Measurements from ENCODE around the gene COPG1.

- TF ChIP-seq EZH2 (IDR thresholded peaks at IDR 0.05) (no peak), POLR2AphosphoS5 (IDR thresholded peaks at IDR 0.05; ENCODE audit: borderline replicate concordance, low read depth, low read length) (no peak), FOXP2 (optimal IDR thresholded peaks at IDR 0.05; ENCODE audit: control extremely low read depth, extremely low read length, insufficient read depth) (no peak)
Observed at GRCh38 chr3:129252748-129253147, 3.3 kb downstream of the COPG1 start.
